ENCODE results near the gene LCE4A.
"Not testable (repeated sequence)": the region's sequence is repeated elsewhere in the genome, so short reads cannot be mapped to it uniquely, and the experiment has no call there.

The LCE4A gene

GRCh38 chr1:152683846-152684245 lies 24.1 kb upstream of the LCE4A start:
- TF ChIP-seq CTCF (IDR thresholded peaks at IDR 0.05): no peak

GRCh38 chr1:152685823-152686222 lies 22.1 kb upstream of the LCE4A start, which contains the start of gene LCE2B:
TSS of gene LCE2B (plus strand) at chr1:152686123. CDS start at chr1:152686844, 721 bp downstream.
- TF ChIP-seq CTCF (IDR thresholded peaks at IDR 0.05): not testable (repeated sequence)

GRCh38 chr1:152697701-152698600 lies 10.0 kb upstream of the LCE4A start, which contains the start of gene LCE2A:
TSS of gene LCE2A (plus strand) at chr1:152698345. CDS start at chr1:152698902, 557 bp downstream.
- TF ChIP-seq CTCF (IDR thresholded peaks at IDR 0.05): no peak

GRCh38 chr1:152699746-152700145 lies 8.2 kb upstream of the LCE4A start:
- TF ChIP-seq CTCF (IDR thresholded peaks at IDR 0.05): no peak

GRCh38 chr1:152718238-152718637 lies 10.3 kb downstream of the LCE4A start:
- no peak for TF ChIP-seq CTCF (IDR thresholded peaks at IDR 0.05)

GRCh38 chr1:152725261-152725660 lies 17.3 kb downstream of the LCE4A start:
- TF ChIP-seq CTCF (IDR thresholded peaks at IDR 0.05): no peak

- TF ChIP-seq CTCF (IDR thresholded peaks at IDR 0.05): no peak
Measured at GRCh38 chr1:152728986-152729385, 21.0 kb downstream of the LCE4A start.

All from LNCAP (cell line).